GM12873 (cell line): Measurements from ENCODE around the gene FAM53B.

ENCODE experiments used
- CTCF ChIP-seq: IDR thresholded peaks from 2 replicates; pipeline ENCODE4 v1.5.1; 2012; ENCODE audit warnings: low read depth, mild to moderate bottlenecking, moderate library complexity, low read length, control low read depth; ENCODE audit not compliant: insufficient read depth; ENCODE audit errors: missing control alignments

Gene FAM53B

GRCh38 chr10:124603376-124604213 lies 140.6 kb downstream of the FAM53B start:
- TF ChIP-seq CTCF, result no peak

- no peak for TF ChIP-seq CTCF
These were observed 141.4 kb downstream of the FAM53B start for GRCh38 chr10:124602646-124603365.

- TF ChIP-seq CTCF, result no peak
These were observed 142.0 kb downstream of the FAM53B start for GRCh38 chr10:124602121-124602561.

GRCh38 chr10:124601431-124602120 lies 142.6 kb downstream of the FAM53B start:
- no peak for TF ChIP-seq CTCF

GRCh38 chr10:124601016-124601415 lies 143.2 kb downstream of the FAM53B start:
- TF ChIP-seq CTCF, result no peak

GRCh38 chr10:124600051-124600880 lies 143.9 kb downstream of the FAM53B start:
- no peak for TF ChIP-seq CTCF
